ENCODE results near the gene ALKAL2.

Gene ALKAL2

DNA sequence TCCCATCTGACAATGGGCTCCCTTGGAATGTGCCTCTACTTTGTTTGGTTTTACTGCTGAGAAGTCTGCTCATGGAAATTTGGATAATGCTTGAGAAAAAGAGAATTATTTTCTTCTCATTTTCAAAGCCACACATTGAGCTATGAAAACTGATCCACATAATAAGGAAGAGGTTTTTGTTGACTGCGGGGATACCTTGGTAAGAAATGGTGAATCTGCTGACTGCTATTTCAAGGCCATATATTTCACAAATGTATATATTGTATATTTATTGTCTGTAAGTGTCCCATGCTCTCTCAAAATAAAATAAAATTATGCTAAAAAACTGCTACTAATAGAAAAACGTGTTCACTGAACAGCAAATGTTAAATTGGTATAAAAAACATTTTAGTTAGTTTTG is 39.2 kb downstream of the ALKAL2 start:
- H3K9me3 ChIP-seq (replicated peaks; ENCODE audit: insufficient read depth, low read length) = no peaks in the 10 kb centered on the region
- H3K36me3 ChIP-seq (replicated peaks; ENCODE audit: insufficient read depth, low read length) = no peaks in the 10 kb centered on the region
- no peak overlapping the region for H3K9ac ChIP-seq (ENCODE audit: low read length)
- H3K4me2 ChIP-seq (ENCODE audit: low read depth, low read length) = no peak overlapping the region
- no peaks in the 10 kb centered on the region for H4K20me1 ChIP-seq (ENCODE audit: insufficient read depth, low read length)
- no peak overlapping the region for H3K4me3 ChIP-seq (ENCODE audit: low read length)
- no peaks in the 10 kb centered on the region for H3F3A ChIP-seq (ENCODE audit: insufficient read depth, low read length)
- H2AFZ ChIP-seq (ENCODE audit: low read length) = no peak overlapping the region
- no peak for DNase-seq
- H3K79me2 ChIP-seq (ENCODE audit: low read length) = no peaks in the 10 kb centered on the region
- H3K27ac ChIP-seq (ENCODE audit: low read length) = no peak overlapping the region
- TF ChIP-seq EZH2 (optimal IDR thresholded peaks at IDR 0.05; ENCODE audit: low read depth, low read length) = no peak
- TF ChIP-seq EZH2phosphoT487 (IDR thresholded peaks at IDR 0.05; ENCODE audit: low read length) = no peak
- TF ChIP-seq, protein P1, sequence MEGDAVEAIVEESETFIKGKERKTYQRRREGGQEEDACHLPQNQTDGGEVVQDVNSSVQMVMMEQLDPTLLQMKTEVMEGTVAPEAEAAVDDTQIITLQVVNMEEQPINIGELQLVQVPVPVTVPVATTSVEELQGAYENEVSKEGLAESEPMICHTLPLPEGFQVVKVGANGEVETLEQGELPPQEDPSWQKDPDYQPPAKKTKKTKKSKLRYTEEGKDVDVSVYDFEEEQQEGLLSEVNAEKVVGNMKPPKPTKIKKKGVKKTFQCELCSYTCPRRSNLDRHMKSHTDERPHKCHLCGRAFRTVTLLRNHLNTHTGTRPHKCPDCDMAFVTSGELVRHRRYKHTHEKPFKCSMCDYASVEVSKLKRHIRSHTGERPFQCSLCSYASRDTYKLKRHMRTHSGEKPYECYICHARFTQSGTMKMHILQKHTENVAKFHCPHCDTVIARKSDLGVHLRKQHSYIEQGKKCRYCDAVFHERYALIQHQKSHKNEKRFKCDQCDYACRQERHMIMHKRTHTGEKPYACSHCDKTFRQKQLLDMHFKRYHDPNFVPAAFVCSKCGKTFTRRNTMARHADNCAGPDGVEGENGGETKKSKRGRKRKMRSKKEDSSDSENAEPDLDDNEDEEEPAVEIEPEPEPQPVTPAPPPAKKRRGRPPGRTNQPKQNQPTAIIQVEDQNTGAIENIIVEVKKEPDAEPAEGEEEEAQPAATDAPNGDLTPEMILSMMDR (IDR thresholded peaks at IDR 0.05; ENCODE audit: low read length) = no peak
- no peaks in the 10 kb centered on the region for H3K4me1 ChIP-seq (ENCODE audit: low read length)
- no peaks in the 10 kb centered on the region for H3K9me2 ChIP-seq (replicated peaks; ENCODE audit: insufficient read depth, low read length)
- no peaks in the 10 kb centered on the region for H3K27me3 ChIP-seq (replicated peaks; ENCODE audit: insufficient read depth, low read length)

DNA sequence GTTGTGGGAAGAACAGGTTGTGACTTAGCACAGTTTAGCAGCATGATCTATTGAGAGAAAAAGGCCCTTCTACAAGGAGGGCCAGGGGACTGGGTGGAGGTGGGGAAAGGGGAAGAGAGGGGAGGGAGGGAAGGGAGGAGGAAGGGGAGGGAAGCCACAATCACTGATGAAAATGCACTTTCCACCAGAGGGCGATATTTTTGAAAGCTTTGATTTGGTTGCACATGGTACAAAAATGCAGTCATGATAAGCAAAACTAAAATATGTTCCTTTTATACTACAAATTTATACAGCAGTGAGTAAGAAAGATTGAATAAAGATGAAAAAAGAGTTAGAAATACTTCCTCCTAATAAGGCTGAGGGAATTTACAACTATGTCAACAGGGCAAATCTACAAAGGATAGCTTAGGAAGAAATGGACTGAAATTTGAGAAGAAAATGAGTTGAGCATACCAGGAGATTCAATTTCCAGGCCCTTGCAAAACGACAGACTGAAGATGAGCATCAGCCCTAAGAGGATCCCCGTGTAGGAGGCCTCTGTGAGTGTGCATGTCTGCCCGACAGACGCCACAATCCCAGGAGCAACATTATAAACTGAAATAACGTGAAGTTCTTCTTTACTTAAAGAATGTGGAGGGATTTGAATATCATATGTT is 41.3 kb downstream of the ALKAL2 start:
- DNase-seq = peak; percentile 45
- no peaks in the 10 kb centered on the region for H4K20me1 ChIP-seq (ENCODE audit: insufficient read depth, low read length)
- no peak overlapping the region for H2AFZ ChIP-seq (ENCODE audit: low read length)
- H3K9ac ChIP-seq (ENCODE audit: low read length) = no peak overlapping the region
- no peak overlapping the region for H3K4me3 ChIP-seq (ENCODE audit: low read length)
- H3K4me1 ChIP-seq (ENCODE audit: low read length) = no peaks in the 10 kb centered on the region
- no peaks in the 10 kb centered on the region for H3K79me2 ChIP-seq (ENCODE audit: low read length)
- TF ChIP-seq EZH2phosphoT487 (IDR thresholded peaks at IDR 0.05; ENCODE audit: low read length) (no peak), EZH2 (optimal IDR thresholded peaks at IDR 0.05; ENCODE audit: low read depth, low read length) (no peak)
- TF ChIP-seq, protein P1 (IDR thresholded peaks at IDR 0.05; ENCODE audit: low read length) = peak; percentile 46
- H3K36me3 ChIP-seq (replicated peaks; ENCODE audit: insufficient read depth, low read length) = no peaks in the 10 kb centered on the region
- H3K9me3 ChIP-seq (replicated peaks; ENCODE audit: insufficient read depth, low read length) = no peaks in the 10 kb centered on the region
- H3F3A ChIP-seq (ENCODE audit: insufficient read depth, low read length) = no peaks in the 10 kb centered on the region
- H3K27ac ChIP-seq (ENCODE audit: low read length) = no peak overlapping the region
- no peaks in the 10 kb centered on the region for H3K27me3 ChIP-seq (replicated peaks; ENCODE audit: insufficient read depth, low read length)
- H3K9me2 ChIP-seq (replicated peaks; ENCODE audit: insufficient read depth, low read length) = no peaks in the 10 kb centered on the region
- H3K4me2 ChIP-seq (ENCODE audit: low read depth, low read length) = no peak overlapping the region

DNA sequence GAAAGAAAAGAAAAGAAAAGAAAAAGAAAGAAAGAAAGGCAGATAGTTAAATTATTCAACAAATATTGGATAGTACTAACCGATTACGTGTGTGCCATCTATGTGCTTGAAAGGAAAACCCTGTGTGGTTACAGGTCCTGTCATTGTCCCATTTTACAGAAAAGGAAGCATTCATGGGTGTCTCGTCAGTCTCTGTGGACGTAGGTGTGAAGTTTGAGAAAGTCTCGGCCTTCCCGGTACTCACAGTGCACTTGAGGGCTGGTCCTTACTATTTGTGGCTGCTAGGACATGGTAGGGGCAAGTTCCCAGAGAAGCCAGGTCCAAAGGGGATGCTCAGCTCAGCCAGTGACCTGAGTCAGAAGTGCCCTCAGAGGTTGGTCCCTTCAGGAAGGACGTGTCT is 43.3 kb downstream of the ALKAL2 start:
- Histone ChIP-seq H3K27ac (ENCODE audit: low read length) (no peak overlapping the region), H3K4me1 (ENCODE audit: low read length) (no peaks in the 10 kb centered on the region), H3K36me3 (replicated peaks; ENCODE audit: insufficient read depth, low read length) (no peaks in the 10 kb centered on the region), H3K79me2 (ENCODE audit: low read length) (no peaks in the 10 kb centered on the region), H3F3A (ENCODE audit: insufficient read depth, low read length) (no peaks in the 10 kb centered on the region), H3K4me2 (ENCODE audit: low read depth, low read length) (no peak overlapping the region), H2AFZ (ENCODE audit: low read length) (no peak overlapping the region), H3K27me3 (replicated peaks; ENCODE audit: insufficient read depth, low read length) (no peaks in the 10 kb centered on the region), H3K9ac (ENCODE audit: low read length) (no peak overlapping the region), H4K20me1 (ENCODE audit: insufficient read depth, low read length) (no peaks in the 10 kb centered on the region), H3K9me2 (replicated peaks; ENCODE audit: insufficient read depth, low read length) (no peaks in the 10 kb centered on the region), H3K4me3 (ENCODE audit: low read length) (no peak overlapping the region), H3K9me3 (replicated peaks; ENCODE audit: insufficient read depth, low read length) (no peaks in the 10 kb centered on the region)
- TF ChIP-seq EZH2 (optimal IDR thresholded peaks at IDR 0.05; ENCODE audit: low read depth, low read length) (no peak), EZH2phosphoT487 (IDR thresholded peaks at IDR 0.05; ENCODE audit: low read length) (no peak)
- TF ChIP-seq, protein P1 (IDR thresholded peaks at IDR 0.05; ENCODE audit: low read length) = no peak
- DNase-seq = no peak
